Activated CD8-positive, alpha-beta T cell treated with anti-CD3 and anti-CD28 coated beads for 36 hours (primary cell): ENCODE data around the gene GLE1. TPM values are rescaled to one million over a fixed set of nuclear protein-coding genes. Genes with fewer than 3 reads are reported as not detected.

ENCODE experiments used
- ATAC-seq: fragments of 200-7000 bp; cut with Tn5 transposase; one replicate; pipeline ENCODE4 v1.10.0; 2021; ENCODE audit warnings: mild to moderate bottlenecking, moderate library complexity
- CTCF ChIA-PET: fragments of 350-600 bp; sonication (Branson Sonifier 250); formaldehyde crosslinking; loops from one replicate; lab custom pipeline; 2021; ENCODE audit warnings: antibody characterized with exemption; lab: Charles Lee
- POLR2A ChIA-PET: fragments of 350-600 bp; sonication (Branson Sonifier 250); formaldehyde crosslinking; loops from one replicate; lab custom pipeline; 2021; ENCODE audit warnings: antibody characterized with exemption; lab: Charles Lee
- DNase-seq: peaks from one replicate; pipeline ENCODE4 v3.0.0-alpha.2; 2020
- H3K27ac Mint-ChIP-seq: one replicate; pipeline ENCODE4 v1.8.0; 2021; ENCODE audit warnings: mild to moderate bottlenecking, mixed read lengths
- H3K27me3 Mint-ChIP-seq: one replicate; pipeline ENCODE4 v1.8.0; 2021; ENCODE audit warnings: mixed read lengths
- H3K36me3 Mint-ChIP-seq: one replicate; pipeline ENCODE4 v1.8.0; 2021; ENCODE audit warnings: low read depth, mixed read lengths
- H3K4me1 Mint-ChIP-seq: one replicate; pipeline ENCODE4 v1.8.0; 2021; ENCODE audit warnings: low read depth, mixed read lengths
- H3K4me3 Mint-ChIP-seq: one replicate; pipeline ENCODE4 v1.8.0; 2021; ENCODE audit warnings: mild to moderate bottlenecking, moderate library complexity, mixed read lengths
- H3K9me3 Mint-ChIP-seq: one replicate; pipeline ENCODE4 v1.8.0; 2021; ENCODE audit warnings: mixed read lengths
- CTCF ChIP-seq: fragments of 200-600 bp; IDR thresholded peaks from one replicate; pipeline ENCODE4 v1.8.0; 2022; ENCODE audit warnings: antibody characterized with exemption, mild to moderate bottlenecking
- intact Hi-C: fragments of 100-400 bp; cut with micrococcal nuclease; formaldehyde crosslinking; loops from one replicate; pipeline ENCODE4 v1.10.0; 2022
- total RNA-seq, 2 experiments: library from RNA; stranded (reverse); gene quantifications; one replicate each; pipeline ENCODE4 v1.2.3, GENCODE V29; 2021

Gene GLE1
- total RNA-seq, 2 experiments from 2014 or later = 46.8 to 48.2 TPM

GRCh38 chr9:128556926-128557634, 52.6 kb downstream of the GLE1 start:
- ChIA-PET CTCF (no interaction called here), POLR2A (interaction anchor here (0.8 kb wide), 1 partner anchor 23 kb away, joined by 3 read pairs; no protein-coding TSS in a partner anchor)
- Mint-ChIP-seq H3K27ac (no peak overlapping the region), H3K36me3 (peaks cover 5% of the 10 kb centered on the region), H3K4me1 (peaks cover 33% of the 10 kb centered on the region), H3K27me3 (no peaks in the 10 kb centered on the region), H3K4me3 (no peak overlapping the region), H3K9me3 (no peaks in the 10 kb centered on the region)
- intact Hi-C loops = no loop called here
- TF ChIP-seq CTCF = no peak
- ATAC-seq (no peak), DNase-seq (no peak)

DNA sequence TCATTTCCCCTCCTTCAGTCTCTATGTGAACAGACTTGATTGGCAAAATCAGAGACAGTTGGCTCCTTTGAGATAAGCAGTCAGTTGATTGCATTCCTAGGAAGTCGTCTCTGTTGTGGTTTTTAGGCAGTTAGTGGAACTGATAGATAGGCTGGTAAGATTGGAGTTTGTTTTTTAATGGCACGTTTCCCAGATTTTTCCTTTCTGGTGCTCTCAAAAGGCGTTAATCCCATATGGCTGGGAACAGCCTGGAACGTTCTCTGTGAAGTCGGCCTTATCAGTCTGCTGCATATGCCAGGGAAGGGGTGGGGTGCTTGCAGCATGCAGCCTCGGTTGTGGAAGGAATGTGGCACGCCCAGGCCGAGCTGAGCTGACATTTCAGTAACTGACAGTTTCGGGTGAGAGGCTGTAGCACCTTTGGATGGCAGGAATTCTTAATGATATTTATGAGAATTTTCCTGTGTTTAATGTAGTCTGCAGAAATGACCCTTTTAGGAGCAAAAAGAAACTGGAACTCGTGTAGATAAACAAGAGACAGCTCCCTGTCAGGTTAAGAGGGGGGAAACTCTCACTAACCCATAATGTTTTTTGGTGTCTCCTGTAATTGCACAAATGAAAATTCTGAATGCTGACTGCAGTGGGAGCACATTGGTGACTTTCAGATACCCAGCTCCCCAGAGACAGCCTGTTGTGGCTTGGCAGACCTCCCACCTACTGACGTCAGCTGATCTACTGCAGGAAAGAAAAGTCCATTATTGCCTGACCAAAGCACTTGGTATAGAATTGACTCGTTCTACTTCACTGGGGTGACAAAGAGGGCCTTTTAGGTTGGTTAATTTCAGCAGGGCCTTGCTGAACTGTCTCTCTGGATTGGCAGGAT, 54.2 kb downstream of the GLE1 start:
- CTCF ChIA-PET = interaction anchor here (0.9 kb wide), 1 partner anchor 11 kb away, joined by 3 read pairs; no protein-coding TSS in a partner anchor
- peak; percentile 87 for ATAC-seq

GRCh38 chr9:128565578-128565977, 61.1 kb downstream of the GLE1 start:
- intact Hi-C loops = no loop called here
- ChIA-PET CTCF (interaction anchor here (1.0 kb wide), 1 partner anchor 22 kb away, joined by 3 read pairs; no protein-coding TSS in a partner anchor), POLR2A (interaction anchor here (1.1 to 1.6 kb wide), 2 partner anchors 13 to 60 kb away, joined by 3 to 7 read pairs; partner anchors contain the start of gene SPTAN1)
- Mint-ChIP-seq H3K4me1 (peaks cover 12% of the 10 kb centered on the region), H3K27me3 (no peaks in the 10 kb centered on the region), H3K9me3 (no peaks in the 10 kb centered on the region), H3K27ac (peak overlapping the region; percentile 7), H3K4me3 (no peak overlapping the region), H3K36me3 (peaks cover 18% of the 10 kb centered on the region)
- ATAC-seq (no peak), DNase-seq (no peak)
- TF ChIP-seq CTCF = no peak

More for the DNA sequence above, 54.2 kb downstream of the GLE1 start:
- TF ChIP-seq CTCF = no peak
- Mint-ChIP-seq H3K27me3 (no peaks in the 10 kb centered on the region), H3K36me3 (peaks cover 5% of the 10 kb centered on the region), H3K4me3 (peak overlapping the region; percentile 50), H3K9me3 (no peaks in the 10 kb centered on the region), H3K4me1 (peaks cover 33% of the 10 kb centered on the region), H3K27ac (peak overlapping the region; percentile 88)
- intact Hi-C loops = no loop called here
- peak; percentile 94 for DNase-seq
- POLR2A ChIA-PET = interaction anchor here (0.8 to 2.3 kb wide), 5 partner anchors 8 to 166 kb away, joined by 3 to 9 read pairs (median 4); partner anchors contain the start of gene ZDHHC12

DNA sequence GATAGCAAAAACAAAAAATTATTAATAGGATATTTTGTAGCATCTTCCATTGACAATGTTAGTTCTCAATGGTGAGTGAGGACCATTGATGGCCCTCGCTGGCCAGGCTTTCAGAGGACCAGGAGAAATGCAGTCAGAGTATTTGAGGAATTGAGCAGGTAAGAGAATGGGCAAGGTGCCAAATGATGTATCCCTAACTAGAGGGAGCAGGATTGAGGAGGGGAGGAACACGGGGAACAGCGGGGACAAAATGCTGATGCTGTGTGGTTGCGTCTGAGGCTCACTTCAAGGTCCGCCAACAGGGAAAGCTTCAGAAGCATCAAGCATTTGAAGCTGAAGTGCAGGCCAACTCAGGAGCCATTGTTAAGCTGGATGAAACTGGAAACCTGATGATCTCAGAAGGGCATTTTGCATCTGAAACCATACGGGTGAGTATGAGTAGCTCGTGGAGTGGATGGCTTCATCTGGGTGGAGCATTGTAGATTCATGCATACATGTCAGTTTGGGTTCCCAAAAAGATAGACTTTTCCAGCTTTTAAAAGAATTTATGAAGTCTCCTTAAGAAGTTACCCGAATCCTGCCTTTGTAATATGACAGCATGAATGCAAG, 64.1 kb downstream of the GLE1 start:
- Mint-ChIP-seq H3K36me3 (peaks cover 26% of the 10 kb centered on the region), H3K4me1 (peaks cover 19% of the 10 kb centered on the region), H3K27me3 (no peaks in the 10 kb centered on the region), H3K4me3 (no peak overlapping the region), H3K9me3 (no peaks in the 10 kb centered on the region), H3K27ac (no peak overlapping the region)
- intact Hi-C loops = no loop called here
- DNase-seq = no peak
- TF ChIP-seq CTCF = no peak
- POLR2A ChIA-PET = interaction anchor here (0.5 to 2.1 kb wide), 4 partner anchors 16 to 314 kb away, joined by 3 to 12 read pairs (median 3); partner anchors contain the start of genes KYAT1, LRRC8A, SPOUT1 and SPTAN1
- CTCF ChIA-PET = interaction anchor here (1.0 to 1.3 kb wide), 2 partner anchors 9 to 206 kb away, joined by 3 to 5 read pairs; no protein-coding TSS in a partner anchor
- no peak for ATAC-seq
